ENCODE results near the gene ARHGEF40.

Gene ARHGEF40

DNA sequence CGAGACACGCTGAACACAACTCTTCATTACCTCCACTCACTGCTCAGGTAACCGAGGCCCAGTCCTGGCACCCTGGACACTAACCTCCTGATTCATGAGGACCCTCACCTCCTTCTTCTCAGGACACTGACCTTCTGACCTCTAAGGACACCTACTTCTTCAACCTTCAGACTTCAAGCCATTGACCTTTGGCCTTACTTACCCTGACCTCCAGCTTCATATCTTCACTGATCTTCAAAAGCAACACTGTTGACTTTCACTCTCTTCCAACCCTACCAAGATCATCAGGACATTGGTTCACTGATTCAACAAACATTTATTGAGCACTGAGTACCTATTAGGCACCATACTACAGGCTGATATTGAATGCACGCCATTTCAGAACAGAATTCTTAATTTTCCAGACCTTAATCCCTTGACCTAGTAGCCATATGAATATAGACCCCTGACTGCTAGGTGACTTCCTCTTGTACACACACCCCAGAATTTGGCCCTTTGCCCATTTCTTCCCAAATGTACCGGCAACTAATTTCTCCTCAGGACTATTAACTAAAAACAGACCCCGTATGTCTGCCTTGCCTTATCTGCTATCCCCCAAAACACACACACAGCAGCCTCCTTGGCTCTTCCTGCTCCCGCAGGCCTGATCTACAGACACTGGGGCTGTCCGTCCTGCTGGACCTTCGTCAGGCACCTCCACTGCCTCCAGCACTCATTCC lies 5.8 kb downstream of the ARHGEF40 start:
- H3K9ac ChIP-seq (ENCODE audit: low read depth, low read length, poor library complexity, severe bottlenecking) = no peak overlapping the region
- TF ChIP-seq, protein P1, sequence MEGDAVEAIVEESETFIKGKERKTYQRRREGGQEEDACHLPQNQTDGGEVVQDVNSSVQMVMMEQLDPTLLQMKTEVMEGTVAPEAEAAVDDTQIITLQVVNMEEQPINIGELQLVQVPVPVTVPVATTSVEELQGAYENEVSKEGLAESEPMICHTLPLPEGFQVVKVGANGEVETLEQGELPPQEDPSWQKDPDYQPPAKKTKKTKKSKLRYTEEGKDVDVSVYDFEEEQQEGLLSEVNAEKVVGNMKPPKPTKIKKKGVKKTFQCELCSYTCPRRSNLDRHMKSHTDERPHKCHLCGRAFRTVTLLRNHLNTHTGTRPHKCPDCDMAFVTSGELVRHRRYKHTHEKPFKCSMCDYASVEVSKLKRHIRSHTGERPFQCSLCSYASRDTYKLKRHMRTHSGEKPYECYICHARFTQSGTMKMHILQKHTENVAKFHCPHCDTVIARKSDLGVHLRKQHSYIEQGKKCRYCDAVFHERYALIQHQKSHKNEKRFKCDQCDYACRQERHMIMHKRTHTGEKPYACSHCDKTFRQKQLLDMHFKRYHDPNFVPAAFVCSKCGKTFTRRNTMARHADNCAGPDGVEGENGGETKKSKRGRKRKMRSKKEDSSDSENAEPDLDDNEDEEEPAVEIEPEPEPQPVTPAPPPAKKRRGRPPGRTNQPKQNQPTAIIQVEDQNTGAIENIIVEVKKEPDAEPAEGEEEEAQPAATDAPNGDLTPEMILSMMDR (conservative IDR thresholded peaks at IDR 0.05; ENCODE audit: low read length) = no peak
- no peak for TF ChIP-seq EZH2phosphoT487 (IDR thresholded peaks at IDR 0.05; ENCODE audit: borderline replicate concordance)
- no peaks in the 10 kb centered on the region for H3F3A ChIP-seq (ENCODE audit: low read depth)
- no peak overlapping the region for H2AFZ ChIP-seq (ENCODE audit: low read length)
- H3K4me2 ChIP-seq (ENCODE audit: low read depth, low read length, poor library complexity, severe bottlenecking) = no peak overlapping the region
- H3K4me3 ChIP-seq (ENCODE audit: low read length, poor library complexity, severe bottlenecking) = no peak overlapping the region
- no peaks in the 10 kb centered on the region for H3K9me2 ChIP-seq (replicated peaks; ENCODE audit: low read depth, low read length)
- H3K79me2 ChIP-seq (ENCODE audit: insufficient read depth, low read length) = no peaks in the 10 kb centered on the region
- H4K20me1 ChIP-seq (ENCODE audit: insufficient read depth, low read length, poor library complexity, severe bottlenecking) = no peaks in the 10 kb centered on the region
- H3K9me3 ChIP-seq (ENCODE audit: insufficient read depth, low read depth, low read length) = no peaks in the 10 kb centered on the region
- H3K36me3 ChIP-seq (ENCODE audit: insufficient read depth, low read length) = no peaks in the 10 kb centered on the region
- no peaks in the 10 kb centered on the region for H3K27me3 ChIP-seq (ENCODE audit: insufficient read depth, low read length, poor library complexity, severe bottlenecking)
- H3K4me1 ChIP-seq (ENCODE audit: insufficient read depth, low read length, poor library complexity, severe bottlenecking) = peaks cover 19% of the 10 kb centered on the region

DNA sequence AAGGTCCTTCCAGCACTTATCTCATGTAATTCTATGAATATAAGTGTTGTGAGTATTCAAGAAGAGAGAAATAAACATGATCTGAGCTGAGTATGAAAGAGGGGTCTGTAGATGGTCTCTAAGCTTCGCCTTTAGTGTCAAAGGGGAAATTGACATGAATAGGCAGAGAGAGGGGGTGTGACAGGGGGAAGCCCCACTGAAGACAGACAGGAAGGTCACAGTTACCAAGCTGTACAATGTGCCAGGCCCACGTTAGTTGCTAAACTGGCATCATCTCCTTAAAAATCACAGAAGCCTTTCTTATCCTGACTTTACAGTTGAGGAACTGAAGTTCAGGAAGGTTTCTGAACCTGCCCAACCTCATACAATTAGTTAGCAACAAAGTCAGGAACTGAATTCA lies 7.6 kb downstream of the ARHGEF40 start:
- no peaks in the 10 kb centered on the region for H3K79me2 ChIP-seq (ENCODE audit: insufficient read depth, low read length)
- no peak for TF ChIP-seq EZH2phosphoT487 (IDR thresholded peaks at IDR 0.05; ENCODE audit: borderline replicate concordance)
- TF ChIP-seq, protein P1 (conservative IDR thresholded peaks at IDR 0.05; ENCODE audit: low read length) = no peak
- no peaks in the 10 kb centered on the region for H3F3A ChIP-seq (ENCODE audit: low read depth)
- no peak overlapping the region for H2AFZ ChIP-seq (ENCODE audit: low read length)
- H3K4me3 ChIP-seq (ENCODE audit: low read length, poor library complexity, severe bottlenecking) = no peak overlapping the region
- H3K4me1 ChIP-seq (ENCODE audit: insufficient read depth, low read length, poor library complexity, severe bottlenecking) = peaks cover 5% of the 10 kb centered on the region
- H3K4me2 ChIP-seq (ENCODE audit: low read depth, low read length, poor library complexity, severe bottlenecking) = no peak overlapping the region
- H3K27me3 ChIP-seq (ENCODE audit: insufficient read depth, low read length, poor library complexity, severe bottlenecking) = no peaks in the 10 kb centered on the region
- H3K9ac ChIP-seq (ENCODE audit: low read depth, low read length, poor library complexity, severe bottlenecking) = no peak overlapping the region
- no peaks in the 10 kb centered on the region for H4K20me1 ChIP-seq (ENCODE audit: insufficient read depth, low read length, poor library complexity, severe bottlenecking)
- H3K36me3 ChIP-seq (ENCODE audit: insufficient read depth, low read length) = no peaks in the 10 kb centered on the region
- no peaks in the 10 kb centered on the region for H3K9me2 ChIP-seq (replicated peaks; ENCODE audit: low read depth, low read length)
- H3K9me3 ChIP-seq (ENCODE audit: insufficient read depth, low read depth, low read length) = no peaks in the 10 kb centered on the region

GRCh38 chr14:21078287-21078686 lies 8.2 kb downstream of the ARHGEF40 start:
- Histone ChIP-seq H3K27me3 (ENCODE audit: insufficient read depth, low read length, poor library complexity, severe bottlenecking) (no peaks in the 10 kb centered on the region), H3K4me3 (ENCODE audit: low read length, poor library complexity, severe bottlenecking) (no peak overlapping the region), H2AFZ (ENCODE audit: low read length) (no peak overlapping the region), H3F3A (ENCODE audit: low read depth) (no peaks in the 10 kb centered on the region), H3K79me2 (ENCODE audit: insufficient read depth, low read length) (no peaks in the 10 kb centered on the region), H3K4me2 (ENCODE audit: low read depth, low read length, poor library complexity, severe bottlenecking) (no peak overlapping the region), H3K9me3 (ENCODE audit: insufficient read depth, low read depth, low read length) (no peaks in the 10 kb centered on the region), H3K4me1 (ENCODE audit: insufficient read depth, low read length, poor library complexity, severe bottlenecking) (no peaks in the 10 kb centered on the region), H3K9ac (ENCODE audit: low read depth, low read length, poor library complexity, severe bottlenecking) (no peak overlapping the region), H3K9me2 (replicated peaks; ENCODE audit: low read depth, low read length) (no peaks in the 10 kb centered on the region), H4K20me1 (ENCODE audit: insufficient read depth, low read length, poor library complexity, severe bottlenecking) (no peaks in the 10 kb centered on the region), H3K36me3 (ENCODE audit: insufficient read depth, low read length) (no peaks in the 10 kb centered on the region)
- TF ChIP-seq, protein P1 (conservative IDR thresholded peaks at IDR 0.05; ENCODE audit: low read length) = no peak
- TF ChIP-seq EZH2phosphoT487 (IDR thresholded peaks at IDR 0.05; ENCODE audit: borderline replicate concordance) = no peak
